ENCODE measurements around the gene EYS. TPM values are rescaled to one million over a fixed set of nuclear protein-coding genes. Genes with fewer than 3 reads are reported as not detected.

EYS gene
- total and polyA plus RNA-seq, 2 of the 13 experiments (the other 11 are each of a cell fraction or from before 2014, with no cell fraction given), result 0.04 to 0.07 TPM

- no peak for ATAC-seq
Observed at GRCh38 chr6:63926950-63927927, 1779.8 kb downstream of the EYS start.

More at GRCh38 chr6:63926950-63927927, 1779.8 kb downstream of the EYS start:
- POLR2A ChIA-PET, result no interaction called here
- Histone ChIP-seq H4K20me1 (ENCODE audit: insufficient read depth, low read length) (no peaks in the 10 kb centered on the region), H3K27me3 (ENCODE audit: control insufficient read depth in 1 of 2, insufficient read depth in 2 of 2, low read length in 2 of 2) (no peaks in the 10 kb centered on the region), H3K79me2 (ENCODE audit: insufficient read depth, low read length) (no peaks in the 10 kb centered on the region), H3K4me3 (replicated peaks in 1 of 3; ENCODE audit: insufficient read depth in 1 of 3, low read depth in 2 of 3, low read length in 3 of 3) (no peak overlapping the region), H3K36me3 (replicated peaks in 1 of 2; ENCODE audit: control insufficient read depth in 1 of 2, insufficient read depth in 2 of 2, low read length in 2 of 2) (no peaks in the 10 kb centered on the region), H3K4me2 (ENCODE audit: low read depth, low read length) (no peak overlapping the region), H3K9ac (ENCODE audit: insufficient read depth, low read depth, low read length) (no peak overlapping the region), H3K4me1 (ENCODE audit: insufficient read depth, low read length) (peaks cover 12% of the 10 kb centered on the region), H3K27ac (ENCODE audit: extremely low read length, insufficient read depth, low read length) (no peak overlapping the region), H2AFZ (ENCODE audit: low read length) (no peak overlapping the region), H3K9me3 (ENCODE audit: low read length) (no peaks in the 10 kb centered on the region)
- WGBS (ENCODE audit: low lambda C conversion rate), result 46% methylated on average over 7 of the region's 7 CpGs
- BruUV-seq (replicated peaks), result no TSS peak
- DNase-seq (ENCODE audit: low spot score), result peak; percentile 17
- CTCF ChIA-PET (ENCODE audit: low intra/inter-chr PET ratio, low total read pairs), result no interaction called here
- FAIRE-seq, result no peak
- in situ Hi-C loops (cut with HindIII; ENCODE audit: extremely low pct_ligation_motif_present, low pct_unique_long_range_greater_than_20kb), result loop anchor here (10.0 kb wide), 1 partner anchor 398 kb away; no protein-coding TSS in a partner anchor
- peak; percentile 86; the same call in 1 of the 2 replicates for TF ChIP-seq ZNF768 (CRISPR knock-in tag; IDR thresholded peaks at IDR 0.05)
- peak; percentile 27; the same call in 1 of the 2 replicates for TF ChIP-seq SIX1 (CRISPR knock-in tag; IDR thresholded peaks at IDR 0.05; ENCODE audit: borderline replicate concordance)
- TF ChIP-seq ZMYM3 (CRISPR knock-in tag; IDR thresholded peaks at IDR 0.05), result peak; percentile 53; the same call in 1 of the 2 replicates
- peak; percentile 48; the same call in 1 of the 2 replicates for TF ChIP-seq HMG20A (CRISPR knock-in tag; IDR thresholded peaks at IDR 0.05; ENCODE audit: borderline replicate concordance)
- peak; percentile 29; the same call in 1 of the 2 replicates for TF ChIP-seq CEBPG (CRISPR knock-in tag; IDR thresholded peaks at IDR 0.05)
- no peak for TF ChIP-seq HBP1 (CRISPR knock-in tag; IDR thresholded peaks at IDR 0.05; ENCODE audit: low read depth)
- no peak for TF ChIP-seq MIER3 (CRISPR knock-in tag; IDR thresholded peaks at IDR 0.05; ENCODE audit: borderline replicate concordance)
- peak; percentile 50; the same call in 1 of the 2 replicates for TF ChIP-seq ARID5B (CRISPR knock-in tag; IDR thresholded peaks at IDR 0.05)
- no peak for TF ChIP-seq ZFP82 (CRISPR knock-in tag; IDR thresholded peaks at IDR 0.05; ENCODE audit: borderline replicate concordance)
- TF ChIP-seq FOXA3 (CRISPR knock-in tag; IDR thresholded peaks at IDR 0.05), result 0 out of 2 replicates have a peak, but pooled peaks have one; percentile 14
- TF ChIP-seq HOXA7 (CRISPR knock-in tag; IDR thresholded peaks at IDR 0.05), result no peak
- no peak for TF ChIP-seq RFXANK (CRISPR knock-in tag; IDR thresholded peaks at IDR 0.05)
- no peak for TF ChIP-seq SOX13 (IDR thresholded peaks at IDR 0.05)
- peak in 1 of 2 experiments; percentile 12; a peak in 1 of 4 replicates for TF ChIP-seq SOX13 (CRISPR knock-in tag; conservative IDR thresholded peaks at IDR 0.05 in 1 of 2, IDR thresholded peaks at IDR 0.05 in 1 of 2)
- TF ChIP-seq CREBL2 (CRISPR knock-in tag; IDR thresholded peaks at IDR 0.05; ENCODE audit: borderline replicate concordance), result no peak
- no peak for TF ChIP-seq TMF1 (CRISPR knock-in tag; IDR thresholded peaks at IDR 0.05; ENCODE audit: low read depth)
- TF ChIP-seq GATAD2A (CRISPR knock-in tag; IDR thresholded peaks at IDR 0.05), result 0 out of 2 replicates have a peak, but pooled peaks have one; percentile 14
- TF ChIP-seq KDM1A (CRISPR knock-in tag; IDR thresholded peaks at IDR 0.05), result 0 out of 2 replicates have a peak, but pooled peaks have one; percentile 13
- TF ChIP-seq CEBPB (IDR thresholded peaks at IDR 0.05; ENCODE audit: borderline replicate concordance, low read depth, low read length), result peak; percentile 60; the same call in 1 of the 2 replicates
- intact Hi-C loops (cut with micrococcal nuclease; ENCODE audit: unreplicated experiment), result loop anchor here (5.0 kb wide), 1 partner anchor 70 kb away; no protein-coding TSS in a partner anchor

Data from HepG2 (cell line).